ENCODE data around the gene NFIX. TPM values are rescaled to one million over a fixed set of nuclear protein-coding genes. Genes with fewer than 3 reads are reported as not detected.
A peak's percentile ranks its signal among the peaks of the same experiment; 100 is the strongest.

The NFIX gene
- total and polyA plus RNA-seq, 9 of the 15 experiments (the other 6 are each of a cell fraction or from before 2014, with no cell fraction given): 0.28 to 26.8 (median 5.4) TPM

DNA sequence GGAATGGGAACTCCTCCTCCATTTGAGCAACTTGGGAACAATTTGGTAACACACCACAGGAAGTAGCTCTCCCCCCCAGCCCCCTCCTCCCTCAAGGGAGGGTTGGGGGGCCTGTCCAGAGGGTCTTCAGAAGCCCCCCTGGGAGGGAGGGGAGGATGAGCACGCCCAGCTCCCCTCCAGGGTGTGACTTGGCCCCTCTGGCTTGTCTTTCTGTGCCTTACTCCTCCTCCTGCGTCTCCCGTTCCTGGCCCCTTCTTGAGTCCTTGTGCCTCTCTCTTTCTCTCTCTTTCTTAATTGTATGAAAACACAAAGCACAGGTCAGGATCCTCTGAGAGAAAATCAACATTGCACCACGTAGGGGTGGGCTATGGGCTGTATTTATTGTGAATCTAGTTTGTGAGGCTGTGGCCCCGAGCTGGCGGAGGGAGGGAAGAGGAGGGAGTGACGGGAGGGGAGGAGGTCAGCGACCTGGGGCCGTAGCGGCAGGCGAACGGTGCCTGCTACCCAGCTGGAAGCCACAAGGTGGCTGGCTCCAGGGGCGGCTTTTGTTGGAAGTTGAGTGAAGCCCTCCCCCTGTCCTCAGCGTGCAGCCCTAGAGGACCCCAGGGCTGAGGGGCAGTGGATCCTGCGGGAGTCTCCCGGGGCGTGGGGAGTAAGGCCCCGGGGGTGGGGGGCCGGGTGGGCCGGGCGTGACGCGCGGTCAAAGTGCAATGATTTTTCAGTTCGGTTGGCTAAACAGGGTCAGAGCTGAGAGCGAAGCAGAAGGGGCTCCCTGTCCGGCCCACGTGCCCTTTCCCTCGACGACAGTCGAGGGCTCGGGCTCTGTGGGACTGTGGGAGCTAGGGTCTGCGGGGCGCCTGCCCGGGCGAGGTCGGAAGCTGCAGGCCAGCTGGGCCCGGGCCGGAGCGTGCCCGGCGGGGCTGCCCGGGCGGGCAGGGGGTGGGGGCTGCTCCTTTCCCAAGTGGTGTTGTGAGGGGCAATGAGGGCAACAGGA, 101.0 kb downstream of the NFIX start (continued):
- TF ChIP-seq E2F8 (IDR thresholded peaks at IDR 0.05; ENCODE audit: low read depth, partially characterized antibody) (no peak), GTF2A2 (tag; IDR thresholded peaks at IDR 0.05) (no peak), POLR2AphosphoS5 (IDR thresholded peaks at IDR 0.05; ENCODE audit: control insufficient read depth, insufficient read depth, low read depth, low read length) (peak; percentile 10; the same call in 1 of the 2 replicates), RCOR1 (IDR thresholded peaks at IDR 0.05; ENCODE audit: borderline replicate concordance in 1 of 2, low read depth in 2 of 2, low read length in 2 of 2) (peak in 1 of 2 experiments; percentile 24; a peak in 1 of 4 replicates), TEAD4 (IDR thresholded peaks at IDR 0.05; ENCODE audit: low read length) (no peak), TEAD4 (CRISPR knock-in tag; IDR thresholded peaks at IDR 0.05; ENCODE audit: borderline replicate concordance) (no peak), CEBPZ (IDR thresholded peaks at IDR 0.05; ENCODE audit: borderline replicate concordance, low read depth, low read length) (no peak), HDGF (IDR thresholded peaks at IDR 0.05) (peak; percentile 50; the same call in 1 of the 2 replicates), ARNT (IDR thresholded peaks at IDR 0.05) (no peak), ZBTB34 (CRISPR knock-in tag; IDR thresholded peaks at IDR 0.05) (no peak), TCF7 (IDR thresholded peaks at IDR 0.05; ENCODE audit: borderline replicate concordance) (no peak), ZNF24 (IDR thresholded peaks at IDR 0.05) (no peak), ZNF384 (IDR thresholded peaks at IDR 0.05; ENCODE audit: low read depth, low read length) (no peak), SMARCC2 (IDR thresholded peaks at IDR 0.05; ENCODE audit: low read depth) (no peak)
- TF ChIP-seq, protein P1, sequence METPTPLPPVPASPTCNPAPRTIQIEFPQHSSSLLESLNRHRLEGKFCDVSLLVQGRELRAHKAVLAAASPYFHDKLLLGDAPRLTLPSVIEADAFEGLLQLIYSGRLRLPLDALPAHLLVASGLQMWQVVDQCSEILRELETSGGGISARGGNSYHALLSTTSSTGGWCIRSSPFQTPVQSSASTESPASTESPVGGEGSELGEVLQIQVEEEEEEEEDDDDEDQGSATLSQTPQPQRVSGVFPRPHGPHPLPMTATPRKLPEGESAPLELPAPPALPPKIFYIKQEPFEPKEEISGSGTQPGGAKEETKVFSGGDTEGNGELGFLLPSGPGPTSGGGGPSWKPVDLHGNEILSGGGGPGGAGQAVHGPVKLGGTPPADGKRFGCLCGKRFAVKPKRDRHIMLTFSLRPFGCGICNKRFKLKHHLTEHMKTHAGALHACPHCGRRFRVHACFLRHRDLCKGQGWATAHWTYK (CRISPR knock-in tag; IDR thresholded peaks at IDR 0.05): peak; percentile 72; the same call in 1 of the 2 replicates
- TF ChIP-seq, protein P2, sequence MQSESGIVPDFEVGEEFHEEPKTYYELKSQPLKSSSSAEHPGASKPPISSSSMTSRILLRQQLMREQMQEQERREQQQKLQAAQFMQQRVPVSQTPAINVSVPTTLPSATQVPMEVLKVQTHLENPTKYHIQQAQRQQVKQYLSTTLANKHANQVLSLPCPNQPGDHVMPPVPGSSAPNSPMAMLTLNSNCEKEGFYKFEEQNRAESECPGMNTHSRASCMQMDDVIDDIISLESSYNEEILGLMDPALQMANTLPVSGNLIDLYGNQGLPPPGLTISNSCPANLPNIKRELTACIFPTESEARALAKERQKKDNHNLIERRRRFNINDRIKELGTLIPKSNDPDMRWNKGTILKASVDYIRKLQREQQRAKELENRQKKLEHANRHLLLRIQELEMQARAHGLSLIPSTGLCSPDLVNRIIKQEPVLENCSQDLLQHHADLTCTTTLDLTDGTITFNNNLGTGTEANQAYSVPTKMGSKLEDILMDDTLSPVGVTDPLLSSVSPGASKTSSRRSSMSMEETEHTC (IDR thresholded peaks at IDR 0.05): no peak
